SKM-1 treated with dmso at 0.1 percent for 144 hours (cell line): ENCODE data around the gene TSPAN18.
A peak's percentile ranks its signal among the peaks of the same experiment; 100 is the strongest.

Source experiments
- DNase-seq: peaks from one replicate; lab custom pipeline; 2025; ENCODE audit not compliant: unreplicated experiment; lab: John Stamatoyannopoulos, UW

The TSPAN18 gene

GRCh38 chr11:44880953-44881352 is 154.2 kb downstream of the TSPAN18 start:
- no peak for DNase-seq

DNA sequence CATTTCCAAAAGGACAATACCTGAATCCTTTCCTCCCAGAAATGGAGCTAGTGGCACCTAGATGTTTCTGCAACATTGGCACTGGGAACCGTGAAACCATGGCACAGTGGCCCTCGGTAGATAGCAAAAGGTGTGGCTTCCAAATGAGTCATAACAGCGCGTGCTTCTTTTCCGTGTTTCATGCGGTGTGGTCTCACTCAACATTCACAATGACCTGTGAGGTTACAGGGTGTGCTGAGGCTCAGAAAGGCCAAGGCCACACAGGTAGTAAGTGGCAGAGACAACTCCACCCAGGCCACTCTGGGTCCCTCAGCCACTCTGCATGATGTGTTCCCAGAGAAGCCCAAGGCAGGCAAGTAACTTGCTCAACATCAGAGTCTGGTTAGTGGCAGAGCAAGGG is 156.5 kb downstream of the TSPAN18 start:
- no peak for DNase-seq

DNA sequence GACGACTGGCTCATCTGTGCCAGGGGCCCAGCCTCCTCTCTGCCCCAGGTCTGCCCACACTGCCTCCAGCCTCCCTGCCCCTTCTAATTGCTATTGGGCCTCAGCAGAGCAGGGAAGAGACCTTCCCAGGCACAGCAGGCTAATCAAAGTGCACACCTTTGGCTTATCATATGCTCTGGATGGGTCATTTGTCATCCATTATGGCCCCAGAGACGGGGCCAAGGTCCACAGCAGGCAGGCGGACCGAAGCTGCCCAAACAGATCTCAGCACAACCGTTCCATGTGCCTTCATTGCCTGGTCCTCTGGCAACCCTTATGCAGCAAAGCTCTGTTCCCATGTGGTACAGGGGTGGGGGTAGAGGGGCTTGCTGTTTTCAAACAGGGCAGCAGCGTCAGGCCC is 157.3 kb downstream of the TSPAN18 start:
- no peak for DNase-seq

GRCh38 chr11:44885065-44885810 is 158.5 kb downstream of the TSPAN18 start:
- DNase-seq = no peak

DNA sequence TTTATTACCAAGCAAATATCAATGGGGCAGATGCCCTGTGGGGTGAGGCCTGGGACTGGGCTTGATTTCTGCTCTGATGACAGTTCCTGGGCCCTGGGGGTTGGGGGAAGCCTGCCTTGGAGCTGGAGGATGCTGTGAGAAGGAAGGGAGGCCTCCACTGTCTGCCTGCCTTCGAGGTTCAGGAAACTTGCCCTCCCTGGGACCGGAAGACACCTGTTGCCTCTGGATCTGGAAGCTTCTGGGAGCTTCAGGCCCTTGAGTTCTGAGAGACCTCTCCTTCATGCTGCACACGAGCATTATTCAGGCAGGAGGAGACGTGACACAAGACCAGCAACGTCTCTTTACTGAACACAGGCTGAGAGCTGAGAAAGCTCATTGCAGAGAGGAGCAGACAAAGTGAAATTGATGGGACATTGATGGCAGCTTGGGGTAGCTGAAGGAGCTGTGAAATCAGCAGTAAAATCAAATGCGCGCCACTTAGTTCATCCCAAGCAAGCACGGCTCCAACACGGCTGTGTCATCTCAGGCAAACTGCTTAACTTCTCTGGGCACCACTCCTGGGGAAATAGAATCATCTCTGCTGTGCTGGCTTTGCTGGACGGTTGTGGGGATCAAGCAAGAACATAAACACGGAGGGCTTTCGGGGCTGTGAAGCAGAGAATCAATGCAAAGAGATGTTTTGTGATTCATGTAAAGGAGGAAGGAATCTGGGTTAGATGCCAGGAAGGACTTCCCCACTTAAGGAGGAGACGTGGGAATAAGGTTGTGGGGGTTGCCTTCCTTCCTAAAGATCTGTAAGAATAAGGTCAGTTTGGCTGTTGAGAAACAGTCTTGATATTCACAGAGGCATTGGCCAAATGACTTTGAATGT is 159.4 kb downstream of the TSPAN18 start:
- DNase-seq = no peak

DNA sequence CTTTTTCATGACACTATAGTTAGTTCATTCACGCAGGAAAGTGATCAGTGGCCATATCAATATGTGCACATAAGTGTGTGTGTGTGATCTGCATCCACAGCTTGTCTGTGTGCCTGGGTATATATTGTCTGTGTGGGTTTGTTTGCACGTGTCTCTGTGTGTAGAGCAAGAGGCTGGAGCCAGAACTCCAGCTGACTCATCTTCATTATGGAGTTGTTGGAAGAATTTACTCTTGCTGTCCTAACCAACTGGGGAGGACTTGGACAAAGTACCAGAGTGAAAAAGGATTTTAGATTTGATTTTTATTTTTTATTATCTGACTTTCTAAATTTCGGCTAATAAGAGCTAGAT is 160.0 kb downstream of the TSPAN18 start:
- DNase-seq = no peak

DNA sequence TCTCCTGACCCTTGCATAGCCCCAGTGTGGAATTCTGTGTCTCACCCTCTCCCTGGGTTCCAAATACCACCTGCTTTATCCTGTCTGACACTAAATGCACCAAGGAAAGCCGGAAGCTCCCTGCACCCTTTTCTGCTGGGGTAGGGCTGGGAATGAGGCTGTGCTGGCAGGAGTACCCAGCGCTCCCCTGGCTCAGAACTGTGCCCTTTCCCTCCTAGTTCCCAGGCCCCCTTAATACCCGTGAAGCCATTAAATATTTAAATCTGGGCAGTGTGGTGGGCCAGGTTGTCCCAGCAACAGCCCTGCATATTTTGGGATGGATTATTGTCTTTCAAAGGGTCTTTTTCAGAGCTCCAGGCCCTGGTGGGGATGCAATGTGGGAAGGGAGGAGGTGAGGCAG is 160.9 kb downstream of the TSPAN18 start:
- no peak for DNase-seq

DNA sequence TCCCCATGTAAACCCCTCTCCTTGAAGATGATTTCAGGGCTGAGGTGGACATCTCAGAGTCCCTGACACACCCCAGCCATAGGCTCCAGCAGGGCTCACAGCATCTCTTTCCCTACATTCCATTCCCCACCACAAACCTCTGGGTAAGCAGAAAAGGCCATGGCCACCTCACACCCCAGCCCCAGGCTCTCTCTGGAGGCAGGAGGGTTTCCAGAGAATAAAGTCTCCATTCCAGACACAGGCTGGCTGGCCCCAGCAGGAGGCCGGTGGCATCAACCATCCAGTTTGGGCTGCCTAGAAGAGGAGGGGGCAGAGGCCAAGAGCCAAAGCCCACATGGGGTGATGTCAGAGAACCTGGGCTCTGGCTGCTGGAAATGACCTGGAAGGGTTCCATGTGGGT is 162.5 kb downstream of the TSPAN18 start:
- no peak for DNase-seq

- DNase-seq = no peak
These were observed 166.1 kb downstream of the TSPAN18 start for GRCh38 chr11:44892843-44893242.

DNA sequence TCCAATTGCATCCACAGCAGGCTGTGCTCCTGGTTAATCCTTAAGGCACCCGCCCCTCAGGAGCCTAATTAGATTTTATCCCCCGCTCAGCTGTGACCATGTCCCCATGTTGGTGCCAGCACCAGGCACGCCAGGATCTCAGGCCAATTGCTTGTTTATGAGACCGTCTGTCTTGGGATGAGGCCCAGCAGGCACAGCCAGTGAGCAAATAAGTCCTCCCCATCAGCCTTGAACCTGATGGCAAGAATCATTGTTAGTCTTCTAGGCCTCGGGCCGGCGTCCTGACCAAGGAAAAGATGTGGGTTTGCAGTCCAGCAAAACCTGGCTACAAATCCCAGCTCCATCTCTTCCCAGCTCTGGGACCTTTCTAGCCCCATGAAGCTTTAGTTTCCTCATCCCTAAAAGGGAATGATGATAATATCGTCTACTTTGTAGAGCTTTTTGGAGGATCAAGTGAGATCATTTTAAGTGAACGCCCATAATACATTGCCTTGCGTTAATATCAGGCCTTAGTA is 166.6 kb downstream of the TSPAN18 start:
- no peak for DNase-seq

- peak; percentile 45 for DNase-seq
These were observed 167.3 kb downstream of the TSPAN18 start for GRCh38 chr11:44893846-44894617.

- no peak for DNase-seq
These were observed 173.2 kb downstream of the TSPAN18 start for GRCh38 chr11:44899959-44900358.

- DNase-seq = no peak
These were observed 174.4 kb downstream of the TSPAN18 start for GRCh38 chr11:44901120-44901633.

GRCh38 chr11:44901786-44902185 is 175.0 kb downstream of the TSPAN18 start:
- no peak for DNase-seq

GRCh38 chr11:44903035-44903434 is 176.3 kb downstream of the TSPAN18 start:
- DNase-seq = no peak

GRCh38 chr11:44903518-44903917 is 176.8 kb downstream of the TSPAN18 start:
- no peak for DNase-seq

DNA sequence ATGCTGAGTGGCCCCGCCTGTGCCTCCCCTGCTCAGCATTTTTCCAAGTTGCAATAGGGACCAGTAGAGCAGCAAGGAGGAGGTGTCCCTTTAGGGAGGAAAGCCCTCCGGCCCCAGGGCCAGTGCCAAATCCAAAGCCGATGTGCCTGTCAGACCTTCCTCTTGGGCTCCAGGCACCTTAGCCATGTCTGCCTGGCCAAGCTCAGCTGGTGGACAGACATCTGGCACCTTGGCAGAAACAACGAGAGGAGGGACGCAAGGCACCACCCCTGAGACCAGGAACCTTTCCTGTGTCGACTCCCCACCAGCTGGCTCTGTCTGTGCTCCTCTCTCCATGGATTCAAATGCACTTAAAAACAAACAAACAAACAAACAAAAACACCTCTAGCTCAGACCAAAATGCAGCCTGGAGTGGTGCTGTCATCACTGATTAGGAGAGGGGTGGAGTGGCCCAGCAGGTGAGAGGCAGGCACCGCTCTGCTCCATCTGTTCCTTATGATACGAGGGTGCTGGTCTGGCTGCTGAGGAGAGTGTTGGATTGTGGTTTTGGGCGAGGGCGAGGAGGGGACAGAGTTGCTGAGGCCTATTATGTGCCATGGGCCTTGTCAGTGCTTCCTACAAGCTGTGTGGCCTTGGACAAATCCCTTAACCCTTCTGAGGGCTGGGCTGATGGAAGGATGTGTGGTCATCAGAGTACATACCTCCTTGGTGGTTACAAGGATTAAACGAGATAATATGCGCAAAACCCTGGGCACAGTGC is 177.7 kb downstream of the TSPAN18 start:
- DNase-seq = no peak

- DNase-seq = no peak
These were observed 178.5 kb downstream of the TSPAN18 start for GRCh38 chr11:44905131-44905866.

DNA sequence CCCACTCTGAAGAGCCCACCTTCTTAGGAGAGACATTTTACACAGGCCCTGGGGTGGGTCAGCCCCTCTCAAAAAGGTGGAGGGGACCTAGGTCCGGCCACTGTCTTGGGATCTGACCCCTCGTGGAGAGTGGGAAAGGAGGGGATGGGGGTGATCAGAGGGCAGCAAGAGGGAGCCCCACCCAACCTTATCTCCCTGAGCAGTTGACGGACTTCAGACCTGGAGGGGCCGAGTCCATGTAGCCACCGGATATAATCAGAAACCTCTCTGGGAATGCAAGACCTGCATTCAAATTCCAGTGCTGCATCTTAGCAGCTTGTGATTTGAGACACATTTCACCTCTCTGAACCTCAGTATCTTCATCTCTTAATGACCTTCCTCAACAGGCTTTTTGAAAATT is 179.9 kb downstream of the TSPAN18 start:
- no peak for DNase-seq

- no peak for DNase-seq
These were observed 182.8 kb downstream of the TSPAN18 start for GRCh38 chr11:44909557-44909956.
